OCI-LY7 (cell line): ENCODE data around the gene KIF22. TPM values are rescaled to one million over a fixed set of nuclear protein-coding genes. Genes with fewer than 3 reads are reported as not detected.

Source experiments
- Bru-seq: library from RNA; stranded (reverse); fragments of 400-500 nt; gene quantifications from one replicate; lab custom pipeline; 2021; lab: Mats Ljungman, UMichigan
- BruChase-seq, 2 experiments: library from RNA; stranded (reverse); fragments of 400-500 nt; gene quantifications; one replicate each; lab custom pipeline; 2021; lab: Mats Ljungman, UMichigan
- BruUV-seq: library from RNA; stranded (reverse); fragments of 400-500 nt; replicated peaks from 2 replicates; lab custom pipeline; 2021; lab: Mats Ljungman, UMichigan
- CTCF ChIA-PET: fragments of 300-600 bp; sonication (Branson Sonifier 250); formaldehyde crosslinking; loops from one replicate; lab custom pipeline; 2022; ENCODE audit warnings: antibody characterized with exemption; ENCODE audit not compliant: unreplicated experiment; lab: Charles Lee
- POLR2A ChIA-PET: fragments of 300-600 bp; sonication (Branson Sonifier 250); formaldehyde crosslinking; loops from one replicate; lab custom pipeline; 2022; ENCODE audit warnings: antibody characterized with exemption; lab: Charles Lee
- DNase-seq: peaks from one replicate; pipeline ENCODE4 v3.0.0-alpha.2; 2015; ENCODE audit warnings: low spot score
- H2AFZ ChIP-seq: fragments of 200-600 bp; sonication (generic), shearing (Covaris generic); 2 replicates; pipeline ENCODE4 v1.6.1; 2014; ENCODE audit warnings: mild to moderate bottlenecking, antibody characterized with exemption, low read length, moderate library complexity
- H3K27ac ChIP-seq: fragments of 200-600 bp; sonication (generic); 2 replicates; pipeline ENCODE4 v1.5.1; 2014; ENCODE audit warnings: mixed run types, low read depth, mild to moderate bottlenecking, moderate library complexity, low read length, inconsistent platforms; ENCODE audit not compliant: poor library complexity, severe bottlenecking
- H3K36me3 ChIP-seq: fragments of 200-600 bp; sonication (generic); 2 replicates; pipeline ENCODE4 v1.6.1; 2014; ENCODE audit warnings: mild to moderate bottlenecking, antibody characterized with exemption, low read length, moderate library complexity, mixed read lengths; ENCODE audit not compliant: insufficient read depth
- H3K4me1 ChIP-seq: fragments of 200-600 bp; sonication (generic); 2 replicates; pipeline ENCODE4 v1.5.1; 2014; ENCODE audit warnings: mild to moderate bottlenecking, low read length; ENCODE audit not compliant: insufficient read depth, poor library complexity, severe bottlenecking
- H3K4me2 ChIP-seq: fragments of 200-600 bp; sonication (generic); 2 replicates; pipeline ENCODE4 v1.6.1; 2014; ENCODE audit warnings: mild to moderate bottlenecking, low read length
- H3K4me3 ChIP-seq: fragments of 200-600 bp; sonication (generic); 2 replicates; pipeline ENCODE4 v1.5.1; 2014; ENCODE audit warnings: mild to moderate bottlenecking, low read depth, low read length; ENCODE audit not compliant: poor library complexity, severe bottlenecking
- H3K79me2 ChIP-seq: fragments of 200-600 bp; sonication (generic); 2 replicates; pipeline ENCODE4 v1.6.1; 2016; ENCODE audit warnings: low read depth, mild to moderate bottlenecking, low read length, moderate library complexity, mixed read lengths; ENCODE audit not compliant: insufficient read depth
- H3K9me2 ChIP-seq: fragments of 200-600 bp; sonication (generic); 2 replicates; pipeline ENCODE4 v1.6.1; 2016; ENCODE audit warnings: mild to moderate bottlenecking, low read length, mixed read lengths; ENCODE audit not compliant: insufficient read depth
- H3K9me3 ChIP-seq: fragments of 200-600 bp; sonication (generic); 2 replicates; pipeline ENCODE4 v1.6.1; 2014; ENCODE audit warnings: mild to moderate bottlenecking, mixed run types, low read length, mixed read lengths
- H4K20me1 ChIP-seq: fragments of 200-600 bp; sonication (generic); 2 replicates; pipeline ENCODE4 v1.6.1; 2014; ENCODE audit warnings: mild to moderate bottlenecking, antibody characterized with exemption, low read length, moderate library complexity, mixed read lengths; ENCODE audit not compliant: insufficient read depth
- EZH2phosphoT487 ChIP-seq: fragments of 200-600 bp; sonication (generic); IDR thresholded peaks from 2 replicates; pipeline ENCODE4 v1.6.1; 2018; ENCODE audit warnings: low read depth, borderline replicate concordance, mild to moderate bottlenecking, mixed run types, antibody characterized with exemption, low read length, moderate library complexity, mixed read lengths
- intact Hi-C: fragments of 100-400 bp; cut with micrococcal nuclease; formaldehyde crosslinking; loops from one replicate; pipeline ENCODE4 v1.10.0; 2022; ENCODE audit not compliant: unreplicated experiment
- long read RNA-seq: library from polyadenylated mRNA; stranded (forward); transcript quantifications from one replicate; pipeline ENCODE4 v2.0.0, GENCODE V29; 2022
- total RNA-seq, 2 experiments: library from RNA; depleted of rRNA in 1 of 2; stranded (reverse); fragments of >200 nt in 1 of 2; shearing (Covaris generic) in 1 of 2; gene quantifications; 2 replicates each; pipeline ENCODE4 v1.2.3, GENCODE V29; 2014 to 2022
- TF ChIP-seq, protein P1 (sequence below): fragments of 200-600 bp; sonication (generic); conservative IDR thresholded peaks from 2 replicates; pipeline ENCODE4 v1.5.1; 2014; ENCODE audit warnings: mild to moderate bottlenecking, antibody characterized with exemption, low read length, moderate library complexity, mixed read lengths

KIF22 gene
- 315 and 339 TPM in 2 replicates for total RNA-seq (2014; rRNA removed; shearing (Covaris generic))
- total RNA-seq (2022), result 232 and 253 TPM in 2 replicates
- percentile 89 among the genes with signal in this experiment for Bru-seq, nascent RNA
- BruChase-seq, experiment 1, labeled RNA remaining after a 6-hour chase, result percentile 93 among the genes with signal in this experiment
- percentile 92 among the genes with signal in this experiment for BruChase-seq, experiment 2, labeled RNA remaining after a 2-hour chase
- long read RNA-seq, transcript KIF22-201 (14 exons, 2,113 nt), result major isoform, 631 of 887 reads
- long read RNA-seq, partial matches to known transcripts, result 70 of 887 reads
- long read RNA-seq, other reads (novel, unspliced or antisense), result 186 of 887 reads

DNA sequence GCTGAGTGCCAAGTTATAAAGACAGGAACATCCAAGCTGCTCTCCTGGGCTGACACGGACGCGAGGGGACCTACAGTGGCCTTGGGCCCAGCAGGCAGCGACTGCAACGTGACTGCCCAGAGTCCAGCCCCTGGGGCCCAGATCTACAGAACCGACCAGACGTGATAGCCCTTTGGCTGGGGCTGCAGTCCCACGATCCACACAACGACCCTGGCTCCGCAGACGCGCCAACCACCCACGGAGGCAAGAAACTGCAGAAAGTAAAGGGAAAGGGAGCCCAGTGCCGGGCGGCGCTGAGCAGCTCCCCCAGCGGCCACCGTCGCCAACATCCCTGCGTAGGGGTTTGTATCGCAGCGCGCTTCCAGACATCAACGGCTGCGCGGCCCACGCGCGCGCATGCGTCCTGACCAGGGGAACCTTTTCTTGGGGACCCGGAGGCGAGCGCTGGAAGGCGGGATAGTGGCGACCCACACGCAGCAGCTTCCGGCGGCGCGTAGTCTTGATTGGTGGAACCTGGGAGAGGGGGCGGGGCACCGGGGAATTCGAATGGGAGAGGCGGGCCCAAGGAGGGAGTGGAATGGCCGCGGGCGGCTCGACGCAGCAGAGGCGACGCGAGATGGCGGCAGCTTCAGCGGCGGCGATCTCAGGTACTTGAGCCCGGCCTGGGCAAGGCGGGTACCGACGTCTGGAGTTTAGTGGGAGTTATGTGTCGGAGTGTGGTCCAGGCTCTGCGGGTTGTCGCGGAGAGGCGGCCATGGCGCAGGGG is at the start of gene KIF22:
KIF22 (plus strand) TSS at position 569 of the 766 bp plus-strand sequence; CDS start at position 578, 9 bp downstream.
- ChIA-PET POLR2A (interaction anchor here (0.6 to 3.3 kb wide), 11 partner anchors 14 to 205 kb away, joined by 3 to 19 read pairs (median 4); partner anchors contain the start of genes HIRIP3, INO80E and MVP), CTCF (interaction anchor here (0.5 to 1.3 kb wide), 4 partner anchors 26 to 241 kb away, joined by 3 to 5 read pairs (median 4); partner anchors contain the start of genes PAGR1 and TLCD3B)
- Histone ChIP-seq H3K9me2 (no peaks in the 10 kb centered on the region), H3K4me2 (peak within 1 kb of the TSS; percentile 90), H2AFZ (peak within 1 kb of the TSS; percentile 92), H3K27ac (peak within 1 kb of the TSS; percentile 72), H3K9me3 (no peaks in the 10 kb centered on the region), H3K79me2 (peaks cover 48% of the 10 kb centered on the region), H4K20me1 (peaks cover 10% of the 10 kb centered on the region), H3K4me1 (peaks cover 32% of the 10 kb centered on the region), H3K4me3 (peak within 1 kb of the TSS; percentile 79), H3K36me3 (peaks cover 45% of the 10 kb centered on the region)
- TF ChIP-seq EZH2phosphoT487, result no peak
- TF ChIP-seq, protein P1, sequence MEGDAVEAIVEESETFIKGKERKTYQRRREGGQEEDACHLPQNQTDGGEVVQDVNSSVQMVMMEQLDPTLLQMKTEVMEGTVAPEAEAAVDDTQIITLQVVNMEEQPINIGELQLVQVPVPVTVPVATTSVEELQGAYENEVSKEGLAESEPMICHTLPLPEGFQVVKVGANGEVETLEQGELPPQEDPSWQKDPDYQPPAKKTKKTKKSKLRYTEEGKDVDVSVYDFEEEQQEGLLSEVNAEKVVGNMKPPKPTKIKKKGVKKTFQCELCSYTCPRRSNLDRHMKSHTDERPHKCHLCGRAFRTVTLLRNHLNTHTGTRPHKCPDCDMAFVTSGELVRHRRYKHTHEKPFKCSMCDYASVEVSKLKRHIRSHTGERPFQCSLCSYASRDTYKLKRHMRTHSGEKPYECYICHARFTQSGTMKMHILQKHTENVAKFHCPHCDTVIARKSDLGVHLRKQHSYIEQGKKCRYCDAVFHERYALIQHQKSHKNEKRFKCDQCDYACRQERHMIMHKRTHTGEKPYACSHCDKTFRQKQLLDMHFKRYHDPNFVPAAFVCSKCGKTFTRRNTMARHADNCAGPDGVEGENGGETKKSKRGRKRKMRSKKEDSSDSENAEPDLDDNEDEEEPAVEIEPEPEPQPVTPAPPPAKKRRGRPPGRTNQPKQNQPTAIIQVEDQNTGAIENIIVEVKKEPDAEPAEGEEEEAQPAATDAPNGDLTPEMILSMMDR, result peak; percentile 82
- intact Hi-C loops, result loop anchor here (1.0 kb wide), 3 partner anchors 15 to 90 kb away; partner anchors contain the start of gene PAGR1
- BruUV-seq, result TSS peak; percentile 94
- peak; percentile 99 for DNase-seq

DNA sequence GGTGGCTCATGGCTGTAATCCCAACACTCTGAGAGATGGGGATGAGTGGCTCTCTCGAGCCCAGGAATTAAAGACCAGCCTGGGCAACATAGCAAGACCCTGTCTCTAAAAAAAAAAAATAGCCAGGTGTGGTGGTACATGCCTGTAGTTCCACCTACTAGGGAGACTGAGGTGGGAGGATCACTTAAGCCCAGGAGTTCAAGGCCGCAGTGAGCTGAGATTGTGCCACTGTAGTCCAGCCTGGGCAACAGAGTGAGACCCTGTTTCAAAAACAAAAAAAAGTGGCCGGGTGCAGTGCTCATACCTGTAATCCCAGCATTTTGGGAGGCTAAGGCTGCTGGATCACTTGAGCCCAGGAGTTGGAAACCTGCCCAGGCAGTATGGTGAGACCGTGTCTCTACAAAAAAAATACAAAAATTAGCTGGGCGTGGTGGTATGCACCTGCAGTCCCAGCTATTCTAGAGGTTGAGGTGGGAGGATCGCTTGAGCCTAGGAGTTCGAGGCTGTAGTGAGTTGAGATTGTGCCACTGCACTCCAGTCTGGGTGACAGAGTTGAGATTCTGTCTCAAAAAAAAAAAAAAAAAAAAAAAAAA is 47.8 kb upstream of the KIF22 start:
- no TSS peak for BruUV-seq
- POLR2A ChIA-PET, result no interaction called here
- H3K4me1 ChIP-seq, result peaks cover 18% of the 10 kb centered on the region
- no peak for DNase-seq
- TF ChIP-seq, protein P1, result no peak
- TF ChIP-seq EZH2phosphoT487, result no peak
- no peak overlapping the region for H3K4me2 ChIP-seq
- H4K20me1 ChIP-seq, result no peaks in the 10 kb centered on the region
- H3K4me3 ChIP-seq, result no peak overlapping the region
- H3K9me3 ChIP-seq, result no peaks in the 10 kb centered on the region
- H3K9me2 ChIP-seq, result no peaks in the 10 kb centered on the region
- no peak overlapping the region for H2AFZ ChIP-seq
- intact Hi-C loops, result no loop called here
- H3K27ac ChIP-seq, result no peak overlapping the region
- no peaks in the 10 kb centered on the region for H3K79me2 ChIP-seq
- CTCF ChIA-PET, result no interaction called here
- no peaks in the 10 kb centered on the region for H3K36me3 ChIP-seq
